GM21390 (cell line): Measurements from ENCODE around the gene IL5RA.

Source experiments
- ATAC-seq: cut with Tn5 transposase; IDR thresholded peaks from one replicate; pipeline ENCODE4 v1.9.1; 2021; ENCODE audit not compliant: unreplicated experiment

Gene IL5RA

GRCh38 chr3:3066910-3067309 lies 43.3 kb downstream of the IL5RA start:
- no peak for ATAC-seq

DNA sequence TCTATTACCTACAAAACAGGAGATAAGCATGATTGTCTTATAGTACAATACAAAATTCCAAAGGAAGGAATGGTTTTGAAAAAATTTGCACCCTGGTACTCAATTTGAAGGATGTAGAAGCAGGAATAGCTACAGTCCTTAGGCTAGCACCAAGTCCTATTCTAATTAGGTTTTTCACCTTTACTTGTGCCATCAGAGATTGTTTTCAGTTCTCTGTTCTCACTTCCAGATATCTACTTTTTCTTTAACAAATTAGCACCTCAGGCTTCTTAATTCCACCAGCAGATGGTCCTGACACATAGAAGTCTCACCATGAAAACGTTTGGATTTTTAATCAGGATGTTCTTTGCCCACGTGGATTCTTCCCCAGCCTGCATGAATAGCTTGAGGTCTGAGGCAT lies 43.8 kb downstream of the IL5RA start:
- ATAC-seq, result peak; percentile 74

- no peak for ATAC-seq
These were observed 44.3 kb downstream of the IL5RA start for GRCh38 chr3:3065876-3066275.

GRCh38 chr3:3064297-3064696 lies 45.9 kb downstream of the IL5RA start:
- no peak for ATAC-seq

GRCh38 chr3:3059645-3060044 lies 50.5 kb downstream of the IL5RA start:
- no peak for ATAC-seq

- ATAC-seq, result no peak
These were observed 56.2 kb downstream of the IL5RA start for GRCh38 chr3:3053974-3054373.

DNA sequence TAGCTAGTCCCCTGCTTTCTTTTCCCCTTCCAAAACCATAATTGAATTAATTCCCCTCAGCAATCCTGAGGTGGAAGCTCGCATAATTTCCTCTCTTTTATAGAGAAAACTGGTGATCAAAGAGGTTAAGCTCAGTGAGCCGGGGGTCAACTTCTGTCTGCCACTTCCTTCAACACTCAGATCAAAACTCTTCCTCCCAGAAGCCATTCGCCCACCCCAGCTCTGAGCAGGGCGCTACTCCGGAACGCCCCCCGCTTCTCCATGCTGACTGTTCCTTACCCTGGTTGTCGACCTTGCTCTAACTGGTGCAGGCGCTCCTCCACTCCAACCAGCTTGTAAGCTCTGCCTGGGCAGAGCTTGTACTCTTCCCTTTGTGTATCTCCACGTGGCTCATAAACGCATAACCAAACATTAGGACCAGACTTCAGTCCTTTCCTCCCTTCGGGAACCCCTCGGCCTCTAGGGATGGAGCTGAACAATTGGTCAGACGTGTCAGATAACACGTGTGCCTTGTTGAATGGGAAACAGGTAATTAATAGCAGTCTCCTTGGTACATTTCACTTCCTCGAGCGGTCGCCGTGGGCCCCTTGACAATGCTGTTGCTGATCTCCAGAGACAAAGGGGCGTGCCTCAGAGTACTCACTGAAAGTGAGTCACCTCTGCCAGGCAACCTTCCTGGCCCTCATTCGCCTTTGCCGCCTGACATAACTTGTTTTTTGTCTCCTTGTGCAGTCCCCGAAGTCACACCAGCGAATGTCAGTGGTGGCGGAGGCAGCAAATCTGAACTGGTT lies 71.8 kb downstream of the IL5RA start:
- ATAC-seq, result no peak

GRCh38 chr3:3037156-3037555 lies 73.0 kb downstream of the IL5RA start:
- ATAC-seq, result no peak

- no peak for ATAC-seq
These were observed 78.8 kb downstream of the IL5RA start for GRCh38 chr3:3031326-3031725.

GRCh38 chr3:3027976-3028567 lies 82.1 kb downstream of the IL5RA start:
- peak; percentile 95 for ATAC-seq

GRCh38 chr3:3023111-3023745 lies 86.9 kb downstream of the IL5RA start:
- ATAC-seq, result no peak

DNA sequence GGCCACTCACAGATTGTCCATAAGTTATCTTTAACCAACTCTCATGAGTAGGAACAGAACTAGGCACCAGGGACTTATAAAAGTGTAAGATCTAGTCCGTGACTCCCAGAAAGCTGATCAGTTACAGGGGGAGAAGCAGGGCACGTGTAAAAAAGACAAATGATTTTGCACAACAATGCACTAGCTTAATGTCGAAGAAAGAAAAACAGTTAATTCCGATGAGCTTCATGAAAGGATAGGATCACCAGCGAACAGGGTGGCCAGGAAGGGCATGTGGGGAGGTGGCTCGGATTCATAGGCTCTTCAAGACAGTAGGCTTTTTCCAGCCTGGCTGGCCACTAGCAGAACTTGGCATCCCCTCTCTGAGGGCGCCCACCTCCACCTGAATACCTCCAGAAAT lies 90.0 kb downstream of the IL5RA start:
- no peak for ATAC-seq
